ENCODE data around the gene COMTD1.
"Not testable (repeated sequence)": the region's sequence is repeated elsewhere in the genome, so short reads cannot be mapped to it uniquely, and the experiment has no call there.

DNA sequence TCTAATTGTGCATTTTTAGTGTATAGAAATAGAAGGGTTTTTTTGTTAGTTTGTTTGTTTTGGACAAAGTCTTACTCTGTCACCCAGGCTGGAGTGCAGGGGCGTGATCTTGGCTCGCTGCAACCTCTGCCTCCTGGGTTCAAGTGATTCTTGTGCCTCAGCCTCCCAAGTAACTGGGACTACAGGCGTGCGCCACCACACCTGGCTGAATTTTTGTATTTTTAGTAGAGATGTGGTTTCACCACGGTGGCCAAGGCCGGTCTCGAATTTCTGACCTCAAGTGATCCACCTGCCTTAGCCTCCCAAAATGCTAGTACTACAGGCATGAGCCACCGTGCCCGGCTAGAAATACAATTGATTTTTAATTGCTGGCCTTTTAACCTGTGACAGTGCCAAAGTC, 47.2 kb downstream of the COMTD1 start:
- TF ChIP-seq, protein P1, sequence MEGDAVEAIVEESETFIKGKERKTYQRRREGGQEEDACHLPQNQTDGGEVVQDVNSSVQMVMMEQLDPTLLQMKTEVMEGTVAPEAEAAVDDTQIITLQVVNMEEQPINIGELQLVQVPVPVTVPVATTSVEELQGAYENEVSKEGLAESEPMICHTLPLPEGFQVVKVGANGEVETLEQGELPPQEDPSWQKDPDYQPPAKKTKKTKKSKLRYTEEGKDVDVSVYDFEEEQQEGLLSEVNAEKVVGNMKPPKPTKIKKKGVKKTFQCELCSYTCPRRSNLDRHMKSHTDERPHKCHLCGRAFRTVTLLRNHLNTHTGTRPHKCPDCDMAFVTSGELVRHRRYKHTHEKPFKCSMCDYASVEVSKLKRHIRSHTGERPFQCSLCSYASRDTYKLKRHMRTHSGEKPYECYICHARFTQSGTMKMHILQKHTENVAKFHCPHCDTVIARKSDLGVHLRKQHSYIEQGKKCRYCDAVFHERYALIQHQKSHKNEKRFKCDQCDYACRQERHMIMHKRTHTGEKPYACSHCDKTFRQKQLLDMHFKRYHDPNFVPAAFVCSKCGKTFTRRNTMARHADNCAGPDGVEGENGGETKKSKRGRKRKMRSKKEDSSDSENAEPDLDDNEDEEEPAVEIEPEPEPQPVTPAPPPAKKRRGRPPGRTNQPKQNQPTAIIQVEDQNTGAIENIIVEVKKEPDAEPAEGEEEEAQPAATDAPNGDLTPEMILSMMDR (IDR thresholded peaks at IDR 0.05; ENCODE audit: poor library complexity), result not testable (repeated sequence)
- TF ChIP-seq EZH2 (IDR thresholded peaks at IDR 0.05; ENCODE audit: borderline replicate concordance), result not testable (repeated sequence)
